ENCODE results near the gene NDST3.

GRCh38 chr4:118120120-118120760, 86.0 kb downstream of the NDST3 start:
- no peak for TF ChIP-seq POLR2A (IDR thresholded peaks at IDR 0.05; ENCODE audit: low read depth, low read length)
- no peak for TF ChIP-seq POLR2AphosphoS5 (IDR thresholded peaks at IDR 0.05; ENCODE audit: low read depth, low read length)

All from GM12892 (cell line).